ENCODE measurements around the gene SLC66A2. TPM values are rescaled to one million over a fixed set of nuclear protein-coding genes. Genes with fewer than 3 reads are reported as not detected.

Gene SLC66A2
- total RNA-seq, 1 donor from 2014 or later, result 5.8 TPM

GRCh38 chr18:79947054-79947755, 4.2 kb downstream of the SLC66A2 start:
- H3K27me3 ChIP-seq, result peaks cover 32% of the 10 kb centered on the region
- no peak overlapping the region for H3K27ac ChIP-seq
- no peak overlapping the region for H3K27ac Mint-ChIP-seq
- H3K36me3 ChIP-seq, result no peaks in the 10 kb centered on the region
- no peak for DNase-seq (ENCODE audit: low spot score)
- no peak overlapping the region for H3K4me3 ChIP-seq
- H3K4me1 Mint-ChIP-seq, result peaks cover 30% of the 10 kb centered on the region
- peaks cover 9% of the 10 kb centered on the region for H3K79me2 ChIP-seq (ENCODE audit: low read depth)
- no peaks in the 10 kb centered on the region for H3F3A ChIP-seq (ENCODE audit: low read depth)
- H3K4me3 Mint-ChIP-seq, result no peak overlapping the region
- TF ChIP-seq EZH2 (IDR thresholded peaks at IDR 0.05), result no peak
- TF ChIP-seq, protein P1, sequence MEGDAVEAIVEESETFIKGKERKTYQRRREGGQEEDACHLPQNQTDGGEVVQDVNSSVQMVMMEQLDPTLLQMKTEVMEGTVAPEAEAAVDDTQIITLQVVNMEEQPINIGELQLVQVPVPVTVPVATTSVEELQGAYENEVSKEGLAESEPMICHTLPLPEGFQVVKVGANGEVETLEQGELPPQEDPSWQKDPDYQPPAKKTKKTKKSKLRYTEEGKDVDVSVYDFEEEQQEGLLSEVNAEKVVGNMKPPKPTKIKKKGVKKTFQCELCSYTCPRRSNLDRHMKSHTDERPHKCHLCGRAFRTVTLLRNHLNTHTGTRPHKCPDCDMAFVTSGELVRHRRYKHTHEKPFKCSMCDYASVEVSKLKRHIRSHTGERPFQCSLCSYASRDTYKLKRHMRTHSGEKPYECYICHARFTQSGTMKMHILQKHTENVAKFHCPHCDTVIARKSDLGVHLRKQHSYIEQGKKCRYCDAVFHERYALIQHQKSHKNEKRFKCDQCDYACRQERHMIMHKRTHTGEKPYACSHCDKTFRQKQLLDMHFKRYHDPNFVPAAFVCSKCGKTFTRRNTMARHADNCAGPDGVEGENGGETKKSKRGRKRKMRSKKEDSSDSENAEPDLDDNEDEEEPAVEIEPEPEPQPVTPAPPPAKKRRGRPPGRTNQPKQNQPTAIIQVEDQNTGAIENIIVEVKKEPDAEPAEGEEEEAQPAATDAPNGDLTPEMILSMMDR (IDR thresholded peaks at IDR 0.05), result no peak
- no peak for TF ChIP-seq EZH2phosphoT487 (IDR thresholded peaks at IDR 0.05)
- peaks cover 60% of the 10 kb centered on the region for H4K20me1 ChIP-seq (ENCODE audit: low read depth)
- H3K36me3 Mint-ChIP-seq, result peaks cover 13% of the 10 kb centered on the region
- H3K9me3 ChIP-seq (ENCODE audit: low read depth), result no peaks in the 10 kb centered on the region
- H3K4me2 ChIP-seq, result no peak overlapping the region
- H3K9me3 Mint-ChIP-seq, result no peaks in the 10 kb centered on the region
- H3K27me3 Mint-ChIP-seq (ENCODE audit: insufficient read depth, low read depth), result peaks cover 8% of the 10 kb centered on the region
- no peak overlapping the region for H3K9ac ChIP-seq
- H3K4me1 ChIP-seq, result peaks cover 5% of the 10 kb centered on the region
- no peak overlapping the region for H2AFZ ChIP-seq (replicated peaks)

DNA sequence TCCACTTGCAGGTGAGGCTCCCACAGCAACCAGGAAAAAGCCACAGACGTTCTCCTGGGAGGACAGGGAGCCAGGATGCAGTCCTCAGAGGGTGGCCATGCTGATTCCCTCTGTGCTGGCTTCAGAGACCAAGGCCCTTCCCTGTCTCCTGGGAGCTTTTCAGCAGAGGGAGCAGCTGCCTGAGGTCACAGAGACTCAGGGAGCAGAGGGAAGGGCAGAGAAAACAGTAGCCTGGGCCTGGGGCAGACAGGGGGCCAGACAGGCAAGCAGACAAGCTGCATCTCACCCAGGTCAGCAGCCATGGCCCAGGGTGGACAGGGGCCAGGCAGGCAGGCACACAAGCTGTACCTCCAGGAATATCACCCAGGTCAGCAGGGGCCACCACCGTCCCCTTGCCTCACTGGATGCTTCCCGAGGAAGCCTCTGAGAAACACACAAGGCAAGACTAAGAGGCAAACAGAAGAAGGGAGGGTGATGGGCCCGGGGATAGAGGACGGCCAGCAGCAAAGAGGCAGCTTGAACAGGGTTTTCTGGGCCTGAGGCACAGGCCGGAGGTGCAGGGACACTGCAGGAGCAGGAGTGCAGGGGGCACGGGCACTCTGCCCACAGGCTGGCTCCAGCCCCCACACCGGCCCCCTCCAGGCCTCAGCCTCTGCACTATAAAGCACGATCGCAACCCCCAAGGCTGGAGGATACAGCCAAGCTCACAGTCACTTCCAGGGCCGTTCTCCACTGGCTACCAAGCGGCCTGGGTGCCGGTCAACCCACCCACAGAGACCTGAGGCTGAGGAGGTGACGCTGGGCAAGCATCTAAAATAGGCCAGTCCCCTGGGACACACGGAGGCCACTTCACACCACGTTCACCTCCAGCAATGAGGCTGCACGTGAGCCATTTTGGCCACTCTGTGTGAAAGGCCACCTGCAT, 6.1 kb downstream of the SLC66A2 start:
- no peaks in the 10 kb centered on the region for H3K36me3 ChIP-seq

GRCh38 chr18:79944746-79945117, 6.7 kb downstream of the SLC66A2 start:
- no peak overlapping the region for H3K4me3 Mint-ChIP-seq
- no peaks in the 10 kb centered on the region for H3K9me3 Mint-ChIP-seq
- Histone ChIP-seq H3K4me1 (no peaks in the 10 kb centered on the region), H3K4me2 (no peak overlapping the region), H3K9me3 (ENCODE audit: low read depth) (no peaks in the 10 kb centered on the region), H3K9ac (no peak overlapping the region), H3F3A (ENCODE audit: low read depth) (no peaks in the 10 kb centered on the region), H3K79me2 (ENCODE audit: low read depth) (no peaks in the 10 kb centered on the region), H3K27ac (no peak overlapping the region), H3K27me3 (peaks cover 9% of the 10 kb centered on the region), H3K36me3 (no peaks in the 10 kb centered on the region), H4K20me1 (ENCODE audit: low read depth) (peaks cover 55% of the 10 kb centered on the region), H2AFZ (replicated peaks) (no peak overlapping the region), H3K4me3 (no peak overlapping the region)
- H3K27ac Mint-ChIP-seq, result no peak overlapping the region
- H3K4me1 Mint-ChIP-seq, result peaks cover 25% of the 10 kb centered on the region
- DNase-seq (ENCODE audit: low spot score), result no peak
- TF ChIP-seq, protein P1 (IDR thresholded peaks at IDR 0.05), result no peak
- TF ChIP-seq EZH2 (IDR thresholded peaks at IDR 0.05), result no peak
- no peak for TF ChIP-seq EZH2phosphoT487 (IDR thresholded peaks at IDR 0.05)
- H3K27me3 Mint-ChIP-seq (ENCODE audit: insufficient read depth, low read depth), result peaks cover 5% of the 10 kb centered on the region
- peaks cover 19% of the 10 kb centered on the region for H3K36me3 Mint-ChIP-seq

More for the DNA sequence above, 6.1 kb downstream of the SLC66A2 start:
- H2AFZ ChIP-seq (replicated peaks), result no peak overlapping the region
- DNase-seq (ENCODE audit: low spot score), result no peak
- peaks cover 6% of the 10 kb centered on the region for H3K79me2 ChIP-seq (ENCODE audit: low read depth)
- no peak overlapping the region for H3K9ac ChIP-seq
- peaks cover 30% of the 10 kb centered on the region for H3K4me1 Mint-ChIP-seq
- no peak overlapping the region for H3K27ac ChIP-seq
- H3K36me3 Mint-ChIP-seq, result peaks cover 16% of the 10 kb centered on the region
- H3K9me3 Mint-ChIP-seq, result no peaks in the 10 kb centered on the region
- H3K9me3 ChIP-seq (ENCODE audit: low read depth), result no peaks in the 10 kb centered on the region
- H3K4me2 ChIP-seq, result no peak overlapping the region
- TF ChIP-seq EZH2 (IDR thresholded peaks at IDR 0.05), result no peak
- TF ChIP-seq, protein P1 (IDR thresholded peaks at IDR 0.05), result no peak
- TF ChIP-seq EZH2phosphoT487 (IDR thresholded peaks at IDR 0.05), result no peak
- no peaks in the 10 kb centered on the region for H3F3A ChIP-seq (ENCODE audit: low read depth)
- peaks cover 16% of the 10 kb centered on the region for H3K27me3 ChIP-seq
- H3K27ac Mint-ChIP-seq, result peak overlapping the region; percentile 66
- H3K4me1 ChIP-seq, result no peaks in the 10 kb centered on the region
- peaks cover 7% of the 10 kb centered on the region for H3K27me3 Mint-ChIP-seq (ENCODE audit: insufficient read depth, low read depth)
- H3K4me3 ChIP-seq, result no peak overlapping the region
- H4K20me1 ChIP-seq (ENCODE audit: low read depth), result peaks cover 61% of the 10 kb centered on the region
- no peak overlapping the region for H3K4me3 Mint-ChIP-seq
